Vagina (tissue), 2 donors: ENCODE data around the gene DTL.

Experiments used
- POLR2A ChIP-seq, 2 donors: fragments of 450-650 bp; IDR thresholded peaks; one replicate each; pipeline ENCODE4 v1.6.1; 2017; ENCODE audit warnings: antibody characterized with exemption in 2 of 2, mild to moderate bottlenecking in 2 of 2, moderate library complexity in 2 of 2
- POLR2AphosphoS5 ChIP-seq, 2 donors: sonication (generic); formaldehyde crosslinking; IDR thresholded peaks; one replicate each; pipeline ENCODE4 v1.9.0; 2017; ENCODE audit warnings: antibody characterized with exemption in 2 of 2, mild to moderate bottlenecking in 2 of 2, low read depth in 1 of 2; ENCODE audit not compliant: insufficient read depth in 1 of 2
- TF ChIP-seq, protein P1 (sequence below), 3 experiments: fragments of 450-650 bp in 2 of 3; fragments of 200-600 bp in 1 of 3; sonication (generic) in 1 of 3; IDR thresholded peaks; one replicate each; pipeline ENCODE4 v1.5.1; 2017 to 2019; ENCODE audit warnings: antibody characterized with exemption in 3 of 3, mild to moderate bottlenecking in 2 of 3, moderate library complexity in 2 of 3

GRCh38 chr1:212108187-212108586, 72.6 kb downstream of the DTL start:
- TF ChIP-seq POLR2AphosphoS5 (IDR thresholded peaks at IDR 0.05; ENCODE audit: insufficient read depth in 1 of 2, low read depth in 1 of 2) = no peak
- TF ChIP-seq POLR2A (IDR thresholded peaks at IDR 0.05) = no peak
- TF ChIP-seq, protein P1, sequence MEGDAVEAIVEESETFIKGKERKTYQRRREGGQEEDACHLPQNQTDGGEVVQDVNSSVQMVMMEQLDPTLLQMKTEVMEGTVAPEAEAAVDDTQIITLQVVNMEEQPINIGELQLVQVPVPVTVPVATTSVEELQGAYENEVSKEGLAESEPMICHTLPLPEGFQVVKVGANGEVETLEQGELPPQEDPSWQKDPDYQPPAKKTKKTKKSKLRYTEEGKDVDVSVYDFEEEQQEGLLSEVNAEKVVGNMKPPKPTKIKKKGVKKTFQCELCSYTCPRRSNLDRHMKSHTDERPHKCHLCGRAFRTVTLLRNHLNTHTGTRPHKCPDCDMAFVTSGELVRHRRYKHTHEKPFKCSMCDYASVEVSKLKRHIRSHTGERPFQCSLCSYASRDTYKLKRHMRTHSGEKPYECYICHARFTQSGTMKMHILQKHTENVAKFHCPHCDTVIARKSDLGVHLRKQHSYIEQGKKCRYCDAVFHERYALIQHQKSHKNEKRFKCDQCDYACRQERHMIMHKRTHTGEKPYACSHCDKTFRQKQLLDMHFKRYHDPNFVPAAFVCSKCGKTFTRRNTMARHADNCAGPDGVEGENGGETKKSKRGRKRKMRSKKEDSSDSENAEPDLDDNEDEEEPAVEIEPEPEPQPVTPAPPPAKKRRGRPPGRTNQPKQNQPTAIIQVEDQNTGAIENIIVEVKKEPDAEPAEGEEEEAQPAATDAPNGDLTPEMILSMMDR (IDR thresholded peaks at IDR 0.05) = no peak
